Neural progenitor cell (in vitro differentiated cells): Measurements from ENCODE around the gene NLRP9. TPM values are rescaled to one million over a fixed set of nuclear protein-coding genes. Genes with fewer than 3 reads are reported as not detected.

Source experiments
- DNase-seq: peaks from one replicate; pipeline ENCODE4 v3.0.0-alpha.2; 2016; ENCODE audit warnings: low spot score
- H2AFZ ChIP-seq: fragments of 200-600 bp; sonication (generic); replicated peaks from 2 replicates; pipeline ENCODE4 v1.6.1; 2016; ENCODE audit warnings: antibody characterized with exemption
- H3F3A ChIP-seq: fragments of 200-600 bp; sonication (generic); 2 replicates; pipeline ENCODE4 v1.6.1; 2016; ENCODE audit warnings: antibody characterized with exemption, low read depth
- H3K27ac ChIP-seq: fragments of 200-600 bp; sonication (generic); 2 replicates; pipeline ENCODE4 v1.5.1; 2016; ENCODE audit warnings: mild to moderate bottlenecking
- H3K27me3 ChIP-seq: fragments of 200-600 bp; sonication (generic); 2 replicates; pipeline ENCODE4 v1.6.1; 2016; ENCODE audit warnings: mild to moderate bottlenecking, moderate library complexity
- H3K36me3 ChIP-seq: fragments of 200-600 bp; sonication (generic); 2 replicates; pipeline ENCODE4 v1.5.1; 2016
- H3K4me1 ChIP-seq: fragments of 200-600 bp; sonication (generic); 2 replicates; pipeline ENCODE4 v1.6.1; 2016; ENCODE audit warnings: mixed run types
- H3K4me2 ChIP-seq: fragments of 200-600 bp; sonication (generic); 2 replicates; pipeline ENCODE4 v1.6.1; 2016
- H3K4me3 ChIP-seq: fragments of 200-600 bp; sonication (generic); 2 replicates; pipeline ENCODE4 v1.5.1; 2016
- H3K79me2 ChIP-seq: fragments of 200-600 bp; sonication (generic); 2 replicates; pipeline ENCODE4 v1.6.1; 2016; ENCODE audit warnings: low read depth
- H3K9ac ChIP-seq: fragments of 200-600 bp; sonication (generic); 2 replicates; pipeline ENCODE4 v1.6.1; 2016
- H3K9me3 ChIP-seq: fragments of 200-600 bp; sonication (generic); 2 replicates; pipeline ENCODE4 v1.5.1; 2016; ENCODE audit warnings: low read depth
- H4K20me1 ChIP-seq: fragments of 200-600 bp; sonication (generic); 2 replicates; pipeline ENCODE4 v1.6.1; 2016; ENCODE audit warnings: low read depth
- H3K27ac Mint-ChIP-seq: 3 replicates; pipeline ENCODE4 v1.8.0; 2021; ENCODE audit warnings: mixed read lengths
- H3K27me3 Mint-ChIP-seq: 2 replicates; pipeline ENCODE4 v1.8.0; 2022; ENCODE audit warnings: low read depth, mild to moderate bottlenecking, inconsistent platforms, moderate library complexity, mixed read lengths; ENCODE audit not compliant: insufficient read depth
- H3K36me3 Mint-ChIP-seq: 3 replicates; pipeline ENCODE4 v1.8.0; 2021; ENCODE audit warnings: mixed read lengths
- H3K4me1 Mint-ChIP-seq: 3 replicates; pipeline ENCODE4 v1.8.0; 2021; ENCODE audit warnings: mixed read lengths
- H3K4me3 Mint-ChIP-seq: 3 replicates; pipeline ENCODE4 v1.8.0; 2021; ENCODE audit warnings: mild to moderate bottlenecking, moderate library complexity, mixed read lengths
- H3K9me3 Mint-ChIP-seq: 3 replicates; pipeline ENCODE4 v1.8.0; 2020; ENCODE audit warnings: mixed read lengths
- CTCF ChIP-seq: fragments of 200-600 bp; sonication (generic); IDR thresholded peaks from 2 replicates; pipeline ENCODE4 v1.5.1; 2017; ENCODE audit warnings: antibody characterized with exemption, mild to moderate bottlenecking
- EZH2 ChIP-seq: fragments of 200-600 bp; sonication (generic); IDR thresholded peaks from 2 replicates; pipeline ENCODE4 v1.6.1; 2017; ENCODE audit warnings: antibody characterized with exemption, mild to moderate bottlenecking, moderate library complexity
- EZH2phosphoT487 ChIP-seq: fragments of 200-600 bp; sonication (generic); IDR thresholded peaks from 2 replicates; pipeline ENCODE4 v1.6.1; 2017; ENCODE audit warnings: antibody characterized with exemption
- total RNA-seq: library from RNA; depleted of rRNA; stranded (reverse); fragments of >200 nt; gene quantifications from 2 replicates; pipeline ENCODE4 v1.2.3, GENCODE V29; 2015; ENCODE audit warnings: low replicate concordance

Gene NLRP9
- total RNA-seq, 1 donor from 2014 or later, result not detected

DNA sequence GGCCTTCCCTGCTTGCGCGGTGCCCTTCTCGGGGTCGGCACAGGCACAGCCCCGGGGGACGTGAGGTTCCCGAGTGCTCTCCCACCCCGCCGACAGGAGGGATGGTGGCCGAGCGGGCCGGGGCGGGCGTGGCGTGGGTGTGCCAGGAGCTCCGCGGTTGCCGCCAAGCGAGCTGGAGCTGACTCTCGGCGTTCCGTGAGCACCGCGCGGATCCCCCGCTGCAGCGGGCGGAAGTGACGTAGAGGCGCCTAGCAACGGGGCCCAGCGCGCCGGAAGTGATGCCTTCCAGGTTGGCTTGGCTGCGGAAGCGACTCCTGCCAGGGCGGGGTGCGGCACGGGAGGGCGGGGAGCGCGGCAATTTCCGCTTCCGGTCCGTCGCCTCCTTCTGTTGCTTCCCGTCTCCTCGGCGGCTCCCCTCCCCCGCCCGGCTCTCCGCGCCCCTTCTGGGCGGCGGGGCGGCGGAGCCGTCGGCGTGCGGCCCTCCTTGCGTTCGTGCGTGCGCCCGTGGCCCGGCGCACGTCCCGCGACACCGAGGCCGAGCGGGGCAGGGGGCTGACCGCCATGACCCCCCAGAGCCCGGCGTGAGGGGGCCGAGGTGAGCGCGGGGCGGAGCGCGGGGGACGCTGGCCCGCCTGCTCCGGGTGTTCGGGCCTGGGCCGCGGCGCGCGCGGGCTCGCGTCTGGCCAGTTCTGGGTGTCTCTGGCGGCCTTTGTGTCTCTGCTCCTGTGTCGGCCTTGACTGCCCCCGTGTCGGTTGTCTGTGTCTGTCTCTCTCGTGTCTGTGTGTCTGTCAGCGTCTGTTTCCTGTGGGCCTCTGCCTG is 63.2 kb downstream of the NLRP9 start, which contains the start of gene EPN1:
EPN1 (plus strand) TSS at position 386 of the 820 bp plus-strand sequence. CDS start 3,402 bp downstream, outside the sequence.
- peak within 1 kb of the TSS; percentile 70 for H3K4me3 ChIP-seq
- peak; percentile 100 for DNase-seq
- H3K9me3 ChIP-seq, result no peaks in the 10 kb centered on the region
- peak within 1 kb of the TSS; percentile 85 for H3K27ac Mint-ChIP-seq
- H3K4me1 Mint-ChIP-seq, result peaks cover 36% of the 10 kb centered on the region
- H3K27ac ChIP-seq, result peak within 1 kb of the TSS; percentile 56
- peaks cover 84% of the 10 kb centered on the region for H3K79me2 ChIP-seq
- H2AFZ ChIP-seq, result peak within 1 kb of the TSS; percentile 23
- peak within 1 kb of the TSS; percentile 84 for H3K9ac ChIP-seq
- no peak for TF ChIP-seq EZH2phosphoT487
- TF ChIP-seq CTCF, result no peak
- peaks cover 19% of the 10 kb centered on the region for H3K4me1 ChIP-seq
- H3K27me3 ChIP-seq, result no peaks in the 10 kb centered on the region
- H3K36me3 Mint-ChIP-seq, result peaks cover 21% of the 10 kb centered on the region
- H3K4me2 ChIP-seq, result peak within 1 kb of the TSS; percentile 87
- no peaks in the 10 kb centered on the region for H3K9me3 Mint-ChIP-seq
- peak within 1 kb of the TSS; percentile 98 for H3K4me3 Mint-ChIP-seq
- H3K27me3 Mint-ChIP-seq, result peaks cover 12% of the 10 kb centered on the region
- H4K20me1 ChIP-seq, result peaks cover 65% of the 10 kb centered on the region
- peaks cover 41% of the 10 kb centered on the region for H3F3A ChIP-seq
- no peaks in the 10 kb centered on the region for H3K36me3 ChIP-seq

- Histone ChIP-seq H3K36me3 (no peaks in the 10 kb centered on the region), H3K4me3 (peak overlapping the region; percentile 70), H2AFZ (no peak overlapping the region), H3K79me2 (peaks cover 87% of the 10 kb centered on the region), H3K9ac (no peak overlapping the region), H3K4me2 (peak overlapping the region; percentile 87), H3K27me3 (no peaks in the 10 kb centered on the region), H3F3A (peaks cover 46% of the 10 kb centered on the region), H3K27ac (peak overlapping the region; percentile 56), H3K4me1 (peaks cover 19% of the 10 kb centered on the region), H4K20me1 (peaks cover 70% of the 10 kb centered on the region), H3K9me3 (no peaks in the 10 kb centered on the region)
- Mint-ChIP-seq H3K27ac (peak overlapping the region; percentile 85), H3K4me1 (peaks cover 36% of the 10 kb centered on the region), H3K9me3 (no peaks in the 10 kb centered on the region), H3K36me3 (peaks cover 18% of the 10 kb centered on the region), H3K27me3 (peaks cover 12% of the 10 kb centered on the region), H3K4me3 (peak overlapping the region; percentile 85)
- no peak for TF ChIP-seq EZH2
- no peak for TF ChIP-seq CTCF
- TF ChIP-seq EZH2phosphoT487, result no peak
- DNase-seq, result peak; percentile 31
Observed at GRCh38 chr19:55674459-55674840, 63.8 kb downstream of the NLRP9 start.

DNA sequence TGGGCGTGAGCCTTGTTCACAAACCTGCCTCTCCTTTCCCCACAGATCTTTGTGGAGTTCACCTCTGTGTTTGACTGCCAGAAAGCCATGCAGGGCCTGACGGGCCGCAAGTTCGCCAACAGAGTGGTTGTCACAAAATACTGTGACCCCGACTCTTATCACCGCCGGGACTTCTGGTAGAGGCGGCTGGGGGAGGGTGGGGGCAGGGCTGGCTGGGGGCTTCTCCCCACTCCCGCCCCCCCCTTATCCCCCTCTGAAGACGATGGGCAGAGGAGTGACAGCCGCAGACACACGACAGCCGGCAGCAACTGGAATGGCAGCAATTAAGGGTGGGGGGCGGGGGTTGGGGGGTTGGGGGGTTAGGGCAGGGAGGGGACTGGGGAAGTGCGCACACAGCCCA is 64.3 kb downstream of the NLRP9 start:
- peaks cover 18% of the 10 kb centered on the region for H3K36me3 Mint-ChIP-seq

More for the DNA sequence above, 64.3 kb downstream of the NLRP9 start:
- no peaks in the 10 kb centered on the region for H3K9me3 Mint-ChIP-seq
- H3K4me1 ChIP-seq, result peaks cover 19% of the 10 kb centered on the region
- peak overlapping the region; percentile 87 for H3K4me2 ChIP-seq
- H3K4me3 ChIP-seq, result no peak overlapping the region
- TF ChIP-seq CTCF, result no peak
- no peak for TF ChIP-seq EZH2phosphoT487
- no peak for TF ChIP-seq EZH2
- peaks cover 83% of the 10 kb centered on the region for H3K79me2 ChIP-seq
- H3F3A ChIP-seq, result peaks cover 46% of the 10 kb centered on the region
- H3K9me3 ChIP-seq, result no peaks in the 10 kb centered on the region
- no peaks in the 10 kb centered on the region for H3K27me3 ChIP-seq
- H3K27ac Mint-ChIP-seq, result peak overlapping the region; percentile 29
- H2AFZ ChIP-seq, result no peak overlapping the region
- no peak overlapping the region for H3K9ac ChIP-seq
- no peaks in the 10 kb centered on the region for H3K36me3 ChIP-seq
- DNase-seq, result no peak
- peaks cover 14% of the 10 kb centered on the region for H3K27me3 Mint-ChIP-seq
- peak overlapping the region; percentile 81 for H3K4me3 Mint-ChIP-seq
- H3K4me1 Mint-ChIP-seq, result peaks cover 36% of the 10 kb centered on the region
- peak overlapping the region; percentile 20 for H3K27ac ChIP-seq
- H4K20me1 ChIP-seq, result peaks cover 75% of the 10 kb centered on the region
